SK-N-SH (cell line): ENCODE results near the gene A4GNT. TPM values are rescaled to one million over a fixed set of nuclear protein-coding genes. Genes with fewer than 3 reads are reported as not detected.

Source experiments
- CTCF ChIA-PET: fragments of 300-600, 350-600 bp; formaldehyde crosslinking; extraction: SDS; loops from one replicate; lab custom pipeline; 2021; lab: Yijun Ruan, JAX
- POLR2A ChIA-PET: fragments of 350-600 bp; sonication (Branson Sonifier 250); formaldehyde crosslinking; extraction: SDS; loops from one replicate; lab custom pipeline; 2020; ENCODE audit warnings: antibody characterized with exemption, inconsistent platforms; lab: Yijun Ruan, JAX
- DNase-seq: peaks from one replicate; pipeline ENCODE4 v3.0.0; 2012
- H2AFZ ChIP-seq: fragments of 200-600 bp; sonication (generic); 2 replicates; pipeline ENCODE4 v1.8.1; 2016; ENCODE audit warnings: antibody characterized with exemption, mild to moderate bottlenecking, low read depth
- H3F3A ChIP-seq: fragments of 200-600 bp; sonication (generic); replicated peaks from 2 replicates; pipeline ENCODE3; 2016; ENCODE audit warnings: antibody characterized with exemption, mild to moderate bottlenecking; ENCODE audit not compliant: insufficient read depth
- H3K27ac ChIP-seq, 2 experiments: fragments of 200-500 bp in 1 of 2; fragments of 200-600 bp in 1 of 2; sonication (Bioruptor generic) in 1 of 2; sonication (generic), shearing (Covaris generic) in 1 of 2; 2 replicates each; pipeline versions ENCODE4 v1.5.1 to v1.6.1; 2014 to 2016; ENCODE audit warnings: low read depth in 2 of 2, inconsistent platforms in 1 of 2, low read length in 1 of 2, mild to moderate bottlenecking in 1 of 2, mixed read lengths in 1 of 2
- H3K27me3 ChIP-seq: fragments of 200-600 bp; sonication (generic), shearing (Covaris generic); 2 replicates; pipeline ENCODE4 v1.6.1; 2016; ENCODE audit warnings: mixed run types; ENCODE audit not compliant: insufficient read depth
- H3K36me3 ChIP-seq, 2 experiments: fragments of 200-500 bp in 1 of 2; fragments of 200-600 bp in 1 of 2; sonication (Bioruptor generic) in 1 of 2; sonication (generic) in 1 of 2; replicated peaks in 1 of 2; 2 replicates each; pipeline versions ENCODE3 to v1.5.1; 2014 to 2016; ENCODE audit warnings: low read length in 1 of 2, mild to moderate bottlenecking in 1 of 2; ENCODE audit not compliant: insufficient read depth in 2 of 2, control insufficient read depth in 1 of 2
- H3K4me1 ChIP-seq, 2 experiments: fragments of 200-500 bp in 1 of 2; fragments of 200-600 bp in 1 of 2; sonication (Bioruptor generic) in 1 of 2; sonication (generic), shearing (Covaris generic) in 1 of 2; 2 replicates each; pipeline versions ENCODE4 v1.5.1 to v1.6.1; 2014 to 2016; ENCODE audit warnings: low read depth in 1 of 2, low read length in 1 of 2, mixed run types in 1 of 2; ENCODE audit not compliant: insufficient read depth in 2 of 2, control insufficient read depth in 1 of 2
- H3K4me2 ChIP-seq: fragments of 200-600 bp; sonication (generic), shearing (Covaris generic); 2 replicates; pipeline ENCODE4 v1.6.1; 2017; ENCODE audit warnings: mixed run types
- H3K4me3 ChIP-seq, 2 experiments: fragments of 200-500 bp in 1 of 2; fragments of 200-600 bp in 1 of 2; sonication (Bioruptor generic) in 1 of 2; sonication (generic), shearing (Covaris generic) in 1 of 2; 2 replicates each; pipeline versions ENCODE4 v1.5.1 to v1.8.1; 2014 to 2016; ENCODE audit warnings: low read depth in 2 of 2, inconsistent platforms in 1 of 2, low read length in 1 of 2, mild to moderate bottlenecking in 1 of 2, mixed read lengths in 1 of 2, moderate library complexity in 1 of 2
- H3K79me2 ChIP-seq: fragments of 200-600 bp; sonication (generic); 2 replicates; pipeline ENCODE4 v1.8.1; 2017; ENCODE audit warnings: mild to moderate bottlenecking; ENCODE audit not compliant: insufficient read depth
- H3K9ac ChIP-seq: fragments of 200-600 bp; sonication (generic); 2 replicates; pipeline ENCODE4 v1.6.1; 2017; ENCODE audit warnings: mixed run types
- H3K9me2 ChIP-seq: fragments of 200-600 bp; sonication (generic); 2 replicates; pipeline ENCODE4 v1.6.1; 2017; ENCODE audit warnings: mixed run types
- H3K9me3 ChIP-seq: fragments of 200-600 bp; sonication (generic); 2 replicates; pipeline ENCODE4 v1.6.1; 2017; ENCODE audit warnings: mixed run types, mild to moderate bottlenecking, moderate library complexity
- H4K20me1 ChIP-seq: fragments of 200-600 bp; sonication (generic); 2 replicates; pipeline ENCODE4 v1.6.1; 2017; ENCODE audit warnings: mild to moderate bottlenecking, mixed run types; ENCODE audit not compliant: insufficient read depth
- FOSL2 ChIP-seq: IDR thresholded peaks from 2 replicates; pipeline ENCODE4 v1.4.0; 2012; ENCODE audit warnings: low read depth, mild to moderate bottlenecking, moderate library complexity, borderline replicate concordance
- FOXM1 ChIP-seq: IDR thresholded peaks from 2 replicates; pipeline ENCODE4 v1.4.0; 2012; ENCODE audit warnings: low read depth, mild to moderate bottlenecking
- JUND ChIP-seq: IDR thresholded peaks from 2 replicates; pipeline ENCODE4 v1.4.0; 2012
- MAX ChIP-seq: IDR thresholded peaks from 2 replicates; pipeline ENCODE4 v1.4.0; 2012; ENCODE audit warnings: low read depth
- RFX5 ChIP-seq: IDR thresholded peaks from 2 replicates; pipeline ENCODE4 v1.6.1; 2012; ENCODE audit warnings: mild to moderate bottlenecking, improper control_type of control experiment, low read length
- SIN3A ChIP-seq: IDR thresholded peaks from 2 replicates; pipeline ENCODE4 v1.6.1; 2012; ENCODE audit warnings: low read depth, mild to moderate bottlenecking, low read length, moderate library complexity, borderline replicate concordance
- SMC3 ChIP-seq: IDR thresholded peaks from 2 replicates; pipeline ENCODE4 v1.6.1; 2012; ENCODE audit warnings: low read depth, low read length, improper control_type of control experiment
- TAF1 ChIP-seq: IDR thresholded peaks from 2 replicates; pipeline ENCODE4 v1.6.1; 2012; ENCODE audit warnings: low read depth, mild to moderate bottlenecking, low read length, moderate library complexity, borderline replicate concordance
- YY1 ChIP-seq: IDR thresholded peaks from 2 replicates; pipeline ENCODE4 v1.4.0; 2012; ENCODE audit warnings: low read depth, mild to moderate bottlenecking
- WGBS: methylation state at CpG from one replicate; pipeline ENCODE4 v1.1.6; 2017; ENCODE audit warnings: low lambda C conversion rate; 5-methylcytosine and 5-hydroxymethylcytosine counted together
- polyA plus RNA-seq, 3 experiments: library from polyadenylated mRNA; depleted of rRNA; stranded (reverse); fragments of >200 nt; gene quantifications; 2 replicates each; pipeline ENCODE4 v1.2.3, GENCODE V29; 2012
- TF ChIP-seq, protein P1 (sequence below): IDR thresholded peaks from 2 replicates; pipeline ENCODE4; 2012
- TF ChIP-seq, protein P2 (sequence below): fragments of 200-600 bp; sonication (generic); IDR thresholded peaks from 2 replicates; pipeline ENCODE4 v1.6.1; 2017; ENCODE audit warnings: antibody characterized with exemption, mild to moderate bottlenecking, moderate library complexity
- TF ChIP-seq, protein P3 (sequence below): fragments of 150-350 bp; IDR thresholded peaks from 2 replicates; pipeline ENCODE4 v1.6.1; 2016; ENCODE audit warnings: mild to moderate bottlenecking, low read depth, low read length
- TF ChIP-seq, protein P4 (sequence below): IDR thresholded peaks from 2 replicates; pipeline ENCODE4 v1.4.0; 2012; ENCODE audit warnings: low read depth, borderline replicate concordance

A4GNT gene
- polyA plus RNA-seq, 1 of the 3 experiments (the other 2 are of a cell fraction), result not detected

DNA sequence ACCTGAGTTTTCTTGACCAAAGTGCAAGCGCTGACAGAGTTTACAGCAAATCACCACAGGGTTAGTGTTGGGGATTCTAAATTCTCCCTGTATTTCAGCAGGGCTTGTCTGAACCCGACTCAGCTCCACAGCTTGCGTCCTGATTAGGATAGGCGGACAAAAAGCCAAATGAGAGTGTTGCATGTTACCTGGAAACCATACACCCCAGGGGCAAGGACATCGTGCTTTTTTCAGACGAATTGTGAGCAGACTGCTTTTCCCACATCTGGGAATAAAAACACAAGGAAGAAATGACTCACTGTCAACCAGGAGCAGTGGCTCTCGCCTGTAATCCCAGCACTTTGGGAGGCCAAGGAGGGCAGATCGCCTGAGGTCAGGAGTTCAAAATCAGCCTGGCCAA, 19.8 kb downstream of the A4GNT start:
- H3K4me2 ChIP-seq, result no peak overlapping the region
- H3K36me3 ChIP-seq, result peaks cover 10 to 22% of the 10 kb centered on the region in 2 experiments
- H3K27ac ChIP-seq, result no peak overlapping the region

More for the DNA sequence above, 19.8 kb downstream of the A4GNT start:
- H3K4me1 ChIP-seq, result peaks cover 13% of the 10 kb centered on the region in 2 experiments; a peak in 3 of 4 replicates
- H3K79me2 ChIP-seq, result peaks cover 75% of the 10 kb centered on the region
- ChIA-PET POLR2A (no interaction called here), CTCF (interaction anchor here (1.3 kb wide), 1 partner anchor 11 kb away, joined by 3 read pairs; no protein-coding TSS in a partner anchor)
- no peaks in the 10 kb centered on the region for H3K27me3 ChIP-seq
- WGBS, result 87% methylated on average over 8 of the region's 8 CpGs
- H3K4me3 ChIP-seq, result no peak overlapping the region
- no peaks in the 10 kb centered on the region for H3K9me3 ChIP-seq
- H4K20me1 ChIP-seq, result no peaks in the 10 kb centered on the region
- DNase-seq, result no peak
- TF ChIP-seq JUND (no peak), YY1 (no peak), SMC3 (no peak), MAX (no peak), FOXM1 (no peak), SIN3A (no peak), RFX5 (no peak), TAF1 (no peak), FOSL2 (no peak)
- TF ChIP-seq, protein P1, sequence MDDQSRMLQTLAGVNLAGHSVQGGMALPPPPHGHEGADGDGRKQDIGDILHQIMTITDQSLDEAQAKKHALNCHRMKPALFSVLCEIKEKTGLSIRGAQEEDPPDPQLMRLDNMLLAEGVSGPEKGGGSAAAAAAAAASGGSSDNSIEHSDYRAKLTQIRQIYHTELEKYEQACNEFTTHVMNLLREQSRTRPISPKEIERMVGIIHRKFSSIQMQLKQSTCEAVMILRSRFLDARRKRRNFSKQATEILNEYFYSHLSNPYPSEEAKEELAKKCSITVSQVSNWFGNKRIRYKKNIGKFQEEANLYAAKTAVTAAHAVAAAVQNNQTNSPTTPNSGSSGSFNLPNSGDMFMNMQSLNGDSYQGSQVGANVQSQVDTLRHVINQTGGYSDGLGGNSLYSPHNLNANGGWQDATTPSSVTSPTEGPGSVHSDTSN, result no peak
- TF ChIP-seq, protein P2, sequence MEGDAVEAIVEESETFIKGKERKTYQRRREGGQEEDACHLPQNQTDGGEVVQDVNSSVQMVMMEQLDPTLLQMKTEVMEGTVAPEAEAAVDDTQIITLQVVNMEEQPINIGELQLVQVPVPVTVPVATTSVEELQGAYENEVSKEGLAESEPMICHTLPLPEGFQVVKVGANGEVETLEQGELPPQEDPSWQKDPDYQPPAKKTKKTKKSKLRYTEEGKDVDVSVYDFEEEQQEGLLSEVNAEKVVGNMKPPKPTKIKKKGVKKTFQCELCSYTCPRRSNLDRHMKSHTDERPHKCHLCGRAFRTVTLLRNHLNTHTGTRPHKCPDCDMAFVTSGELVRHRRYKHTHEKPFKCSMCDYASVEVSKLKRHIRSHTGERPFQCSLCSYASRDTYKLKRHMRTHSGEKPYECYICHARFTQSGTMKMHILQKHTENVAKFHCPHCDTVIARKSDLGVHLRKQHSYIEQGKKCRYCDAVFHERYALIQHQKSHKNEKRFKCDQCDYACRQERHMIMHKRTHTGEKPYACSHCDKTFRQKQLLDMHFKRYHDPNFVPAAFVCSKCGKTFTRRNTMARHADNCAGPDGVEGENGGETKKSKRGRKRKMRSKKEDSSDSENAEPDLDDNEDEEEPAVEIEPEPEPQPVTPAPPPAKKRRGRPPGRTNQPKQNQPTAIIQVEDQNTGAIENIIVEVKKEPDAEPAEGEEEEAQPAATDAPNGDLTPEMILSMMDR, result no peak
- TF ChIP-seq, protein P3, sequence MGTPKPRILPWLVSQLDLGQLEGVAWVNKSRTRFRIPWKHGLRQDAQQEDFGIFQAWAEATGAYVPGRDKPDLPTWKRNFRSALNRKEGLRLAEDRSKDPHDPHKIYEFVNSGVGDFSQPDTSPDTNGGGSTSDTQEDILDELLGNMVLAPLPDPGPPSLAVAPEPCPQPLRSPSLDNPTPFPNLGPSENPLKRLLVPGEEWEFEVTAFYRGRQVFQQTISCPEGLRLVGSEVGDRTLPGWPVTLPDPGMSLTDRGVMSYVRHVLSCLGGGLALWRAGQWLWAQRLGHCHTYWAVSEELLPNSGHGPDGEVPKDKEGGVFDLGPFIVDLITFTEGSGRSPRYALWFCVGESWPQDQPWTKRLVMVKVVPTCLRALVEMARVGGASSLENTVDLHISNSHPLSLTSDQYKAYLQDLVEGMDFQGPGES, result no peak
- TF ChIP-seq, protein P4, sequence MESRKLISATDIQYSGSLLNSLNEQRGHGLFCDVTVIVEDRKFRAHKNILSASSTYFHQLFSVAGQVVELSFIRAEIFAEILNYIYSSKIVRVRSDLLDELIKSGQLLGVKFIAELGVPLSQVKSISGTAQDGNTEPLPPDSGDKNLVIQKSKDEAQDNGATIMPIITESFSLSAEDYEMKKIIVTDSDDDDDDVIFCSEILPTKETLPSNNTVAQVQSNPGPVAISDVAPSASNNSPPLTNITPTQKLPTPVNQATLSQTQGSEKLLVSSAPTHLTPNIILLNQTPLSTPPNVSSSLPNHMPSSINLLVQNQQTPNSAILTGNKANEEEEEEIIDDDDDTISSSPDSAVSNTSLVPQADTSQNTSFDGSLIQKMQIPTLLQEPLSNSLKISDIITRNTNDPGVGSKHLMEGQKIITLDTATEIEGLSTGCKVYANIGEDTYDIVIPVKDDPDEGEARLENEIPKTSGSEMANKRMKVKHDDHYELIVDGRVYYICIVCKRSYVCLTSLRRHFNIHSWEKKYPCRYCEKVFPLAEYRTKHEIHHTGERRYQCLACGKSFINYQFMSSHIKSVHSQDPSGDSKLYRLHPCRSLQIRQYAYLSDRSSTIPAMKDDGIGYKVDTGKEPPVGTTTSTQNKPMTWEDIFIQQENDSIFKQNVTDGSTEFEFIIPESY, result no peak
- TF ChIP-seq, all 33 proteins: peak for 0
- H3F3A ChIP-seq, result peaks cover 10% of the 10 kb centered on the region
- no peak overlapping the region for H3K9ac ChIP-seq
- H3K9me2 ChIP-seq, result no peaks in the 10 kb centered on the region
- no peak overlapping the region for H2AFZ ChIP-seq
